Measurements from ENCODE around the gene ITSN1.

The ITSN1 gene

GRCh38 chr21:33828577-33828976, 186.3 kb downstream of the ITSN1 start:
- ChIA-PET POLR2A (no interaction called here), CTCF (no interaction called here)
- no peak for DNase-seq (ENCODE audit: low read depth, low spot score)
- no peak overlapping the region for H3K4me3 ChIP-seq (ENCODE audit: low read depth, low read length)
- TF ChIP-seq, protein P1, sequence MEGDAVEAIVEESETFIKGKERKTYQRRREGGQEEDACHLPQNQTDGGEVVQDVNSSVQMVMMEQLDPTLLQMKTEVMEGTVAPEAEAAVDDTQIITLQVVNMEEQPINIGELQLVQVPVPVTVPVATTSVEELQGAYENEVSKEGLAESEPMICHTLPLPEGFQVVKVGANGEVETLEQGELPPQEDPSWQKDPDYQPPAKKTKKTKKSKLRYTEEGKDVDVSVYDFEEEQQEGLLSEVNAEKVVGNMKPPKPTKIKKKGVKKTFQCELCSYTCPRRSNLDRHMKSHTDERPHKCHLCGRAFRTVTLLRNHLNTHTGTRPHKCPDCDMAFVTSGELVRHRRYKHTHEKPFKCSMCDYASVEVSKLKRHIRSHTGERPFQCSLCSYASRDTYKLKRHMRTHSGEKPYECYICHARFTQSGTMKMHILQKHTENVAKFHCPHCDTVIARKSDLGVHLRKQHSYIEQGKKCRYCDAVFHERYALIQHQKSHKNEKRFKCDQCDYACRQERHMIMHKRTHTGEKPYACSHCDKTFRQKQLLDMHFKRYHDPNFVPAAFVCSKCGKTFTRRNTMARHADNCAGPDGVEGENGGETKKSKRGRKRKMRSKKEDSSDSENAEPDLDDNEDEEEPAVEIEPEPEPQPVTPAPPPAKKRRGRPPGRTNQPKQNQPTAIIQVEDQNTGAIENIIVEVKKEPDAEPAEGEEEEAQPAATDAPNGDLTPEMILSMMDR (IDR thresholded peaks at IDR 0.05; ENCODE audit: insufficient read depth, low read length, missing control alignments) = no peak

DNA sequence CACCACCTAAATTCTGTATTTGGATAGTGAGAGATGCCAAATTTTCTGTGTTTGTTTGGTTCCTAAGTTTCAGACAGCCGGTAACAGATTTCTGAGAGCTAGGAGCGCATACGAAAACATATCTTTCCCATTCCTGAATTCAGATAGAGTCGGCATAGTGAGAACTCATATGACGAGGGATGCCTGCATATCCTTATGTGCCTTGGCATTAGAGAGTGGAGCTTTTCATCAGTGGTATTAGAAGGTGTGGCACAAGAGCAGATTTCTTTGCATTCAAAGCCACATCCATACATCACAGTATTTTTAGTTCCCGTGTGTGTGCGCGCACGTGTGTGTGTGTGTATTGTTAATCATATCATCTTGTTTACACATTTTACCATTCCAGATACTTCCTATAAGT, 187.5 kb downstream of the ITSN1 start:
- no peak for DNase-seq (ENCODE audit: low read depth, low spot score)
- H3K4me3 ChIP-seq (ENCODE audit: low read depth, low read length) = no peak overlapping the region
- TF ChIP-seq, protein P1 (IDR thresholded peaks at IDR 0.05; ENCODE audit: insufficient read depth, low read length, missing control alignments) = no peak
- ChIA-PET POLR2A (no interaction called here), CTCF (interaction anchor here (1.0 kb wide), 1 partner anchor 9 kb away, joined by 5 read pairs; no protein-coding TSS in a partner anchor)

DNA sequence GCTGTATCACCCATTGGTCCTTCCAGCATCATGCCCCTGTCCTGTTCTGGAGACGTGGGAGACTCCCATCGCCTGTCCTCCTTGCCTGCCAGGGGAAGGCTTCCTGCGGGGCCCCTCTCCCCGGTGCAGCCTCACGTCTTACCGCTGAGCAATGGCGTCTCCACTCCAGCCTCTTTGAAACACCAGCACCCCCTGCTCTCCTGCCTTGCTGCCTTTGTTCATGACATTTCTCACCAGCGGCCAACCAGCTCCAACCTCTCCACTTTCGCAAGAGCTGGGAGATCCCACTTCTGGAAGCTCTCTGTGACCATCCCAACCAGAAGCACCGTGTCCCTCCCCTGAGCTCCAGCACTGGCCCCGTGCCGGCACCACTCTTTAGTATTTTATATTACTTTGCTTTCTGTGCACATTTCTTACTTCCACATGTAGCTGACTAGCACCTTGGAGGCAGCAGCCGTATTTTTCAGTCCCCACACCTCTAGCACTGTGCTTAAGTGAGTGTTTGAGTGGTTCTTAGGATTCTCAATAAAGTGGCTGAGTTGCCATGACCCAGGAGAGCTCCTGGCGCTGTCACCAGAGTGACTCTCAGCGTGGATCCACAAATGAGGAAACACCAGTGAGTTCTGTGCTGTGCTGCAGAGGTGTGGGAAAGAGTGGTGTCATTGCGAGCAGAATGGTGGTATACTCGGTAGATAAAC, 189.8 kb downstream of the ITSN1 start:
- DNase-seq (ENCODE audit: low read depth, low spot score) = no peak
- CTCF ChIA-PET = interaction anchor here (1.2 kb wide), 1 partner anchor 227 kb away, joined by 3 read pairs; no protein-coding TSS in a partner anchor
- H3K4me3 ChIP-seq (ENCODE audit: low read depth, low read length) = no peak overlapping the region
- TF ChIP-seq, protein P1 (IDR thresholded peaks at IDR 0.05; ENCODE audit: insufficient read depth, low read length, missing control alignments) = no peak
- POLR2A ChIA-PET = no interaction called here

GRCh38 chr21:33834801-33835500, 192.7 kb downstream of the ITSN1 start:
- no peak overlapping the region for H3K4me3 ChIP-seq (ENCODE audit: low read depth, low read length)
- TF ChIP-seq, protein P1 (IDR thresholded peaks at IDR 0.05; ENCODE audit: insufficient read depth, low read length, missing control alignments) = no peak
- ChIA-PET POLR2A (no interaction called here), CTCF (no interaction called here)
- no peak for DNase-seq (ENCODE audit: low read depth, low spot score)

DNA sequence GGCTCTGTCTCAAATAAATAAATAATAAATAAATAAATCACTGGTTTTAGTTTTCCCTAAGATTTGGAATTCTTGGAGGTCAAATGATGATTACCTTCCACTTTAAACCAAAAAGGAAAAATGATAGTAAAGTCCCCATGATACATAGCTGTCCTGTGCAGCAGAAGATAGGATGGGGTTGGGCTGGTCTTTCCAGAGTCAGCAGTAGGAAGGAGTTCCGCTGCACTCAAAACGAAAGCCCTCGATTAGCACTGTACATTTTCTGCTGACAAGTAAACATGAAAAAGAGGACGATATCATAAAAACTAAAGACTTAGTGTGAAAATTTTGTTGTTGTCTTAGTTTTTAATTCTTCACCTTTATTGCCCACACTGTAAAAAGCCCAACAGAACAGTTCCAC, 193.6 kb downstream of the ITSN1 start:
- TF ChIP-seq, protein P1 (IDR thresholded peaks at IDR 0.05; ENCODE audit: insufficient read depth, low read length, missing control alignments) = no peak
- ChIA-PET CTCF (interaction anchor here (0.6 kb wide), 1 partner anchor 59 kb away, joined by 3 read pairs; no protein-coding TSS in a partner anchor), POLR2A (no interaction called here)
- DNase-seq (ENCODE audit: low read depth, low spot score) = no peak
- no peak overlapping the region for H3K4me3 ChIP-seq (ENCODE audit: low read depth, low read length)

DNA sequence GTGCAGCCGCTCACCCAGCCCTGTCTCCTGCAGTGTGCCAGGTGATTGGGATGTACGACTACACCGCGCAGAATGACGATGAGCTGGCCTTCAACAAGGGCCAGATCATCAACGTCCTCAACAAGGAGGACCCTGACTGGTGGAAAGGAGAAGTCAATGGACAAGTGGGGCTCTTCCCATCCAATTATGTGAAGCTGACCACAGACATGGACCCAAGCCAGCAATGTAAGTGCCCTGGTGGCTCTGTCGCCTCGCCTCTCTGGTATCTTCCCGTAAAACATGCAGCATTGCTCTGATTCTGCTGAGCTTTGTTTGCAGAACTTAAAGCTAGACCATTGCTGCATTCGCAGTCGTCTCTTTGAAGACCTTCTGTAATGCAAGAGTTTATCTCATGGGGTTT, 194.1 kb downstream of the ITSN1 start:
- CTCF ChIA-PET = interaction anchor here (0.6 kb wide), 1 partner anchor 59 kb away, joined by 3 read pairs; no protein-coding TSS in a partner anchor
- no peak overlapping the region for H3K4me3 ChIP-seq (ENCODE audit: low read depth, low read length)

More for the DNA sequence above, 194.1 kb downstream of the ITSN1 start:
- TF ChIP-seq, protein P1 (IDR thresholded peaks at IDR 0.05; ENCODE audit: insufficient read depth, low read length, missing control alignments) = no peak
- POLR2A ChIA-PET = no interaction called here
- no peak for DNase-seq (ENCODE audit: low read depth, low spot score)

All from AG04449 (cell line).